ENCODE measurements around the gene HOXB9. TPM values are rescaled to one million over a fixed set of nuclear protein-coding genes. Genes with fewer than 3 reads are reported as not detected.

HOXB9 gene
- total RNA-seq, 1 donor from 2014 or later: 0.24 TPM

GRCh38 chr17:48597778-48598631 lies 28.2 kb downstream of the HOXB9 start:
- no peak for DNase-seq (ENCODE audit: low spot score)

GRCh38 chr17:48597528-48597777 lies 28.7 kb downstream of the HOXB9 start:
- no peak for DNase-seq (ENCODE audit: low spot score)

GRCh38 chr17:48596735-48597527 lies 29.2 kb downstream of the HOXB9 start:
- no peak for DNase-seq (ENCODE audit: low spot score)

- DNase-seq (ENCODE audit: low spot score): no peak
Measured at GRCh38 chr17:48596000-48596734, 30.0 kb downstream of the HOXB9 start.

GRCh38 chr17:48595278-48595999 lies 30.7 kb downstream of the HOXB9 start:
- DNase-seq (ENCODE audit: low spot score): no peak

GRCh38 chr17:48594538-48595277 lies 31.4 kb downstream of the HOXB9 start:
- DNase-seq (ENCODE audit: low spot score): no peak

- peak; percentile 79 for DNase-seq (ENCODE audit: low spot score)
Measured at GRCh38 chr17:48593840-48594537, 32.2 kb downstream of the HOXB9 start.

- no peak for DNase-seq (ENCODE audit: low spot score)
Measured at GRCh38 chr17:48593126-48593829, 32.9 kb downstream of the HOXB9 start, which contains the start of gene HOXB5. Gene HOXB5 (minus strand): TSS chr17:48593779. CDS start chr17:48593682, 97 bp downstream.

- no peak for DNase-seq (ENCODE audit: low spot score)
Measured at GRCh38 chr17:48592577-48592976, 33.6 kb downstream of the HOXB9 start.

- no peak for DNase-seq (ENCODE audit: low spot score)
Measured at GRCh38 chr17:48592057-48592514, 34.1 kb downstream of the HOXB9 start.

- DNase-seq (ENCODE audit: low spot score): no peak
Measured at GRCh38 chr17:48591255-48592056, 34.7 kb downstream of the HOXB9 start.

GRCh38 chr17:48590607-48591161 lies 35.5 kb downstream of the HOXB9 start:
- DNase-seq (ENCODE audit: low spot score): no peak

- no peak for DNase-seq (ENCODE audit: low spot score)
Measured at GRCh38 chr17:48589831-48590606, 36.1 kb downstream of the HOXB9 start, which contains the start of gene HOXB3. Gene HOXB3 (minus strand): TSS chr17:48590241. CDS start chr17:48552474, 37,767 bp downstream.

- DNase-seq (ENCODE audit: low spot score): no peak
Measured at GRCh38 chr17:48589060-48589830, 36.9 kb downstream of the HOXB9 start.

- no peak for DNase-seq (ENCODE audit: low spot score)
Measured at GRCh38 chr17:48588528-48588927, 37.6 kb downstream of the HOXB9 start.

- no peak for DNase-seq (ENCODE audit: low spot score)
Measured at GRCh38 chr17:48588074-48588415, 38.1 kb downstream of the HOXB9 start.
